Measurements from ENCODE around the gene CELA2A.
"Not testable (repeated sequence)": the region's sequence is repeated elsewhere in the genome, so short reads cannot be mapped to it uniquely, and the experiment has no call there.

CELA2A gene

GRCh38 chr1:15472587-15472986 lies 16.1 kb downstream of the CELA2A start:
- TF ChIP-seq CTCF (IDR thresholded peaks at IDR 0.05; ENCODE audit: borderline replicate concordance, insufficient read depth, low read depth, low read length): no peak
- no peak overlapping the region for H3K4me3 ChIP-seq (ENCODE audit: low read depth, low read length)

GRCh38 chr1:15475752-15476314 lies 19.3 kb downstream of the CELA2A start, which contains the start of gene CELA2B:
Gene CELA2B, plus strand, starts transcription at chr1:15476104. Its CDS starts 22 bp downstream, at chr1:15476126.
- TF ChIP-seq CTCF (IDR thresholded peaks at IDR 0.05; ENCODE audit: borderline replicate concordance, insufficient read depth, low read depth, low read length): no peak

GRCh38 chr1:15476927-15477326 lies 20.4 kb downstream of the CELA2A start:
- no peak for TF ChIP-seq CTCF (IDR thresholded peaks at IDR 0.05; ENCODE audit: borderline replicate concordance, insufficient read depth, low read depth, low read length)

More at GRCh38 chr1:15475752-15476314, 19.3 kb downstream of the CELA2A start, which contains the start of gene CELA2B:
- H3K4me3 ChIP-seq (ENCODE audit: low read depth, low read length): no peak within 1 kb of the TSS

GRCh38 chr1:15477646-15478212 lies 21.2 kb downstream of the CELA2A start:
- H3K4me3 ChIP-seq (ENCODE audit: low read depth, low read length): no peak overlapping the region
- TF ChIP-seq CTCF (IDR thresholded peaks at IDR 0.05; ENCODE audit: borderline replicate concordance, insufficient read depth, low read depth, low read length): no peak

More at GRCh38 chr1:15476927-15477326, 20.4 kb downstream of the CELA2A start:
- no peak overlapping the region for H3K4me3 ChIP-seq (ENCODE audit: low read depth, low read length)

GRCh38 chr1:15479654-15480347 lies 23.3 kb downstream of the CELA2A start:
- no peak for TF ChIP-seq CTCF (IDR thresholded peaks at IDR 0.05; ENCODE audit: borderline replicate concordance, insufficient read depth, low read depth, low read length)
- H3K4me3 ChIP-seq (ENCODE audit: low read depth, low read length): no peak overlapping the region

- H3K4me3 ChIP-seq (ENCODE audit: low read depth, low read length): not testable (repeated sequence)
These were observed 25.9 kb downstream of the CELA2A start for GRCh38 chr1:15482455-15482854.

GRCh38 chr1:15482983-15483543 lies 26.5 kb downstream of the CELA2A start:
- H3K4me3 ChIP-seq (ENCODE audit: low read depth, low read length): not testable (repeated sequence)

GRCh38 chr1:15483971-15484370 lies 27.4 kb downstream of the CELA2A start:
- TF ChIP-seq CTCF (IDR thresholded peaks at IDR 0.05; ENCODE audit: borderline replicate concordance, insufficient read depth, low read depth, low read length): no peak
- H3K4me3 ChIP-seq (ENCODE audit: low read depth, low read length): no peak overlapping the region

- H3K4me3 ChIP-seq (ENCODE audit: low read depth, low read length): not testable (repeated sequence)
These were observed 27.9 kb downstream of the CELA2A start for GRCh38 chr1:15484443-15484842.

All from GM12875 (cell line).